Skin of body (tissue), 2 donors: ENCODE measurements around the gene RBMS1. TPM values are rescaled to one million over a fixed set of nuclear protein-coding genes. Genes with fewer than 3 reads are reported as not detected.

Source experiments
- DNase-seq: peaks from one replicate; lab custom pipeline; 2025; lab: John Stamatoyannopoulos, UW
- total RNA-seq: library from RNA; depleted of rRNA; stranded (reverse); fragments of >200 nt; gene quantifications from one replicate; pipeline ENCODE4 v1.2.3, GENCODE V29; 2014

RBMS1 gene, protein sequence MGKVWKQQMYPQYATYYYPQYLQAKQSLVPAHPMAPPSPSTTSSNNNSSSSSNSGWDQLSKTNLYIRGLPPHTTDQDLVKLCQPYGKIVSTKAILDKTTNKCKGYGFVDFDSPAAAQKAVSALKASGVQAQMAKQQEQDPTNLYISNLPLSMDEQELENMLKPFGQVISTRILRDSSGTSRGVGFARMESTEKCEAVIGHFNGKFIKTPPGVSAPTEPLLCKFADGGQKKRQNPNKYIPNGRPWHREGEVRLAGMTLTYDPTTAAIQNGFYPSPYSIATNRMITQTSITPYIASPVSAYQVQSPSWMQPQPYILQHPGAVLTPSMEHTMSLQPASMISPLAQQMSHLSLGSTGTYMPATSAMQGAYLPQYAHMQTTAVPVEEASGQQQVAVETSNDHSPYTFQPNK
- total RNA-seq, result 112 TPM

DNA sequence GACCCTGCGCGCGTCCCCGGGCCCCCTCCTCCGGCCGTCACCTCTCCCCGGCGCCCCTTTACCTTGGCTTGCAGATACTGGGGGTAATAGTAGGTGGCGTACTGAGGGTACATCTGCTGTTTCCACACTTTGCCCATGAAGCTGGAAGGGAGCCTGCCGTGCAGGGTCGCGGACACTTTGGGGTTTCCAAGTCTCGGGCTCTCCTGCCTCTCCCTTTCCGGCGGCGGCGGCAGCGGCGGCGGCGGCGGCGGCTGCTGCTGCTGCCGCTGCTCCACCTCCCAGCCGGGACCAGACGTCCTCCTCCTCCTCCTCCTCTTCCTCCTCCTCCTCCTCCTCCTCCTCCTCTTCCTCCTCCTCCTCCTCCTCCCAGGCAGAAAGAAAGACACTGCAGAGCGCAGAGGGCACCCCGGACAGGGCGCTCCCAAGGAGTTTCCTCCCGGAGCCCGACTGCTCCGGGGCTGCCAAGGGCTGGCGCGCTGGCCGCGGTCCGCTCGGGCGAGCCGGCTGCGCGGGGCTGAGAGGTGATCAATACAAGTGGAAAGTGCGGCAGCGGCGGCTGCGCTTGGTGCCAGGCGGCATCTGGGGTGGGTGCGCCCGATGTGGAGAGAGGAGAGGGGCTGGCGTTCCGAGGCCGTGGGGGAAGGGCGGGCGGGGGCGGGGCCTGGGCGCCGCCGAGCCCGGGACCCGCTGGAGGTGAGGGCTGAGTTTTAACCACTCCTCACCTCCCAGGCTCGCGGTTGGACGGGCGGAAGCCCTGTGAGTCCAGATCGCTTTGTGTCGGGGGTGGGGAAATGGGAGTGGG lies at the start of gene RBMS1:
Gene RBMS1 (minus strand): TSS at position 581 of the 802 bp plus-strand sequence. CDS start 444 bp downstream, at position 137.
- peak; percentile 37 for DNase-seq

DNA sequence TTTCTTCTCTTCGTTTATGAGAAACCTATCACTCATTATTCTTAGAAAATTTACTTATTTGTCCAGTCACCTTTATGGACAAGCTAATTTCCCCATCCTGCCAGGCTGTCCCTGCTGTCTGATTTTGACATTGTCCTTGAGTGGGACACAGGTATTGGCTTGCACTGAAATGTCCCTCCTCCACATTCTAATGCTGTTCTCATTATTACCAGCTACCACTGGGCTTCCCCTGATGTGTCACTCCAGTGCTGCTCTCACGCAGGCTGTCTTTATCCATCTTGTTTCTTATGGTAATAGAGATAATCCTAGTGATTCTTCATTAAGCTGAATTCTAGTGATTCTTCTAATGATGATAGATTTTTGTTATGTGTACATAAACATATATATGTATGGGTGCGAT lies 48.1 kb upstream of the RBMS1 start:
- DNase-seq, result no peak

DNA sequence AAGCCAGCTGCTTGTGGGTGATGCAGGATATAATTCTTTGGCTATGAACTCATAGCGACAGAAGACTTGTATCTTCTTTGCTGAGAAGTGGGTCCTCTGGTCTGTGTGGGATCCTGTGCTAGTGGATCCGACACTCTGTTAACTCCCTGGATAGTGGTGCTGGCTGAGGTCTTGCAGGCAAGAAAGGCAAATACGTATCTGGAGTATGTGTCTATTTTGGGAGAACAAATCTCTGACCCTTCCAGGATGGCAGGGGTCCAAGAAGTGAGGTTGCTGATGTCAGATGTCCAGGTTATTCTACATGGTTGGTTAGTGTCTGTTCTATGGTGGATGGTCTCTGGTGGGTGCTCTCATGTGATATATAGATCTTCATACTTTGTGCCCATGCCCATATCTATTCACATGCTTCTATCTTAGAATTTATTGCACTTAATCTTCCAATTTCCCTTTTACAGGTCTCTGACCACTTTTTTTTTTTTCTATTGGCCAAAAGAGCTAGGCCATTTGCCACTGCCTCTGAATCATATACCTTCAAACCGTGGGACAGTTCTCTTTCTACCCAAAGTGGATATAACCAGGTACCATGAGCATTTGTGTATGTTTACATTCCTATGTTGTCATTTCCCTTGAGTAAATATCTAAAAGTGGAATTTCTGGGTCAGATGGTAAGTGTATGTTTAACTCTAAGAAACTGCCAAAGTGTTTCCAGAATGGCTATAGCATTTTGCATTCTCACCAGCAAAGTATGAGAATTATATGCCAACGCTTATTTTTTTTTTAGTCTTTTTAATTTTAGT lies 45.1 kb upstream of the RBMS1 start:
- DNase-seq, result no peak

DNA sequence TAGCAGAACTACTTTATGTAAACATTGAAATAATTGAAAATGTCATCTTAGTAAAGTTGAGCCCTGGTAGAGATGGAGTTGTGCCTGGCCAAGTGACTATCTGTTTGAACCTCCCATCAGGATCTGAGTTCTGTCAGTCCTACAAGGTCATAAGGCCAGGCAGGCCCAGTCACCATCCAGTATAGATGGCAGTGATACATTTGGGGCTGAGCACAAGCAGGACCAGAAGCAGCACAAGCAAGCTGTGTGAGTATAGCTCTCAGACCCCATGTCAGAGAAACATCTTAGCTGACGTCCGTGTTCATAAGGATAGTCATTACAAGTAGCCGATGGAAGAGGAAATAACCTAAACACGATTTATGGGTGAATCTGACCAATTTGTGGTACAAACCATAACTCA lies 44.5 kb upstream of the RBMS1 start:
- DNase-seq, result no peak

DNA sequence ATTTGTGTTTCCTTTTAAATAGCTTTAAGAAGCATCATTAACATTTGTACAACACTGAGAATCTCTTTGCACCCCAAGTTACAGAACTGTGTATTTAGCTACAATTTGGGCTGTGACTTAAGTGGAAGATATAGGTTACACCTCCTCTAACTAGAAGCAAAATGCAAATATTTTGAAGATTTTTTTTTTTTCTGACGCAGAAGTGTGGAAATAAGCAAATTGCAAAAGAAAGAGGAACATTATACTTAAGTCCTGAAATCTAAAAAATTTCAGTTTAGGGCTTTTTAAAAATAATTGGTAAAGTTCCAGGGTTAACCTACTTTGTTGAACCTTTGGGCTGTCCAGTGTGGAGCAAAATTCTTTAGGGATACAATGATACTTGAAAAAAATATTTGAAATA lies 41.4 kb upstream of the RBMS1 start:
- no peak for DNase-seq

DNA sequence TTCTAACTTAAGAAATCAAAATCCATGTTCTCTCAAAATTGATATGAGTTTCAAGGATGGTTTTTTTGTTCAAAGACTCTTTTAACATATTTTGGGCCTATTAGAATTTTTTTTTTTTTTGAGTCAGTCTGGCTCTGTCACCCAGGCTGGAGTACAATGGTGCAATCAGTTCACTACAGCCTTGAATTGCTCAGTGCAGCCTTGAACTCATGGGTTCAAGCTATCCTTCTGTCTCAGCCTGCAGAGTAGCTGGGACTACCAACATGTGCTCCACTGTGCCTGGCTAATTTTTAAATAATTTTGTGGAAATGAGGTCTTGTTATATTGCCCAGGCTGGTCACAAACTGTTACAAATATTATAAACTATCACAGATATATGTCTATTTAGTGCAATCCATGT lies 40.6 kb upstream of the RBMS1 start:
- DNase-seq, result no peak

DNA sequence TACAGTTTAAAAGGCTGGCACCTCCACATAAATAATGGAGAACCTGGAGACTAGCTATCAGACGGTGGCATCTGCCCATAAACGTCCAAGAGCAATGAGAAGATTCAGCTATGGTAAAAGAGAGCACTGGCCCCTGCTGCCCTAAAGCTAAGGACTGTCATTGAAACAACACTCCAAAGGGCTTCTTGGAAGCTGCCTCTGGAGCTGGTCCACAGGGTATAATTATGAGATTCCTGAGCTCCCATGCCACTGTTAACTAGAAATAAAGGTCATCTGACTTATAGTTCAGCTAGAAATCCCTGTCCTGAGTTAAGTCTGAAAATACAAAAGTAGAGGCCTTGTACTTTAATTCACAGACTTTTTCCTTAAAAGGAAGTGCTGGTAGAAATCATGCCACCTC lies 39.9 kb upstream of the RBMS1 start:
- no peak for DNase-seq

DNA sequence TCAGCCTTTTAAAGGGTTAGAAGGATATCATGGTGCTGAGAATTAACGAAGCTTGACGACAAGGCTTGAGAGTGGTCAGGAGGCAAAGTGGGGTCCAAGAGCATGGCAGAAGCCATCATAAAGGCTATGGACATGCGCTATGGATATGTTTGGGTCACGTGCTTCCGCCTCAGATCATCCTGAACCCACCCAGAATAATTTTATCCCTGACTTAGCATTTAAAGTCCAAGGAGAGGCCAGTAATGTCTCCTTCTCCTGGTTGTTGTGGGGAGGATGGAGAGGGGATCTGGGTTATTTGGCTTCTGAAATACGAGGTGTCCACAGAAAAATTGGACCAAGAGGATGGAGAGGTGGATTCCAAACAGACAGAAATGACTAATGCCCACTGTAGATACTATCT lies 38.8 kb upstream of the RBMS1 start:
- no peak for DNase-seq

DNA sequence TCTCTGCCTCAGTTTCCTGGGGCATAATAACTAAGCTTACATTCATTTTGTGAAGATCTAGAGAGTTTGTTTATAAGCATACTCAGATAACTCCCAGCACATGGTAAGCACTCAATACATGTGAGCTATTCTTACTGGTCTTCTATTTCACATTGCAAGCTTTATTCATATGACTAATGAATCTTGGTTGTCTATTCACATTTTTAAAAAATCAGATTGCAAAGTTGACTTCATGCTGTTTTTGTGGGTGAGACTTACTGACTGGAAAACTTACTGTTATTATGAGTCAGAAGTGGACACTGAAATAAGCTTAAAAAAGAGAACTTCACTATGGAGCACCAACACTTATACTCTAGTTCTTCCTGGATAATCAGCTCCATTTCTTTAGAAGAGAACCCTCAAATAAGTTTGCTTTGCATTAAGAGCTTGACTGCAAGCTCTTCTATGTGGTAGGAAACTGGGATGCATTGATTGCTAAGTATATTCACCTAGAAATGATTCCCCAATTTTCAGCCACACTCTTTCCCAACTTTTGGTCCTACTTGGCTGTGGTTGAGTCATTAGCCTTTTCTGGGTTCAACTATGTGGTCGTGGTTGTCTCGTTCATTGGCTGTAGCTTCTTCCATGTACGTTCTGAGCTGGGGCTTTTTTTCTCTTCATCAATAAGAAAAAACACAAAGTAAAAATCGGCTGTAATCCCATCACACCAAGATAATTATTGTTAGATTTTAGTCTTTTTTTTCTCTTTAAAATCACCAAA lies 29.5 kb upstream of the RBMS1 start:
- no peak for DNase-seq

DNA sequence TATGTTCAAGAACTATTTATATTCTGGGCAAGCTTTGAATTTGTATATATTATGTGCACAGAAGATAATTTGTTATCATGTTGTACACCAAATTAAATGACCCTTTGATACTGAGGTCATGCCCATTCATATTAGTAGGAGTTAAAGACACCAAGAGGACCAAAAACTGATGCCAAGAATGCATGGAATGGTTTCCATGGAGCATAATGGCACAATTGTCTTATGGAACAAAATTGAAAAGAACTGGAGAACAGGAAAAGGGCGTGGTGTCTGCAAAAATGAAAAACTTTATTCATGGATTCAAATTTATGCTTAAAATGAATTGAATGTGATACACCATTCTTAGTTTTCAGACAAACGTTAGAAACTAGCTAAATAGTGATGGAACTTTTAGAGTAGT lies 24.1 kb upstream of the RBMS1 start:
- no peak for DNase-seq

DNA sequence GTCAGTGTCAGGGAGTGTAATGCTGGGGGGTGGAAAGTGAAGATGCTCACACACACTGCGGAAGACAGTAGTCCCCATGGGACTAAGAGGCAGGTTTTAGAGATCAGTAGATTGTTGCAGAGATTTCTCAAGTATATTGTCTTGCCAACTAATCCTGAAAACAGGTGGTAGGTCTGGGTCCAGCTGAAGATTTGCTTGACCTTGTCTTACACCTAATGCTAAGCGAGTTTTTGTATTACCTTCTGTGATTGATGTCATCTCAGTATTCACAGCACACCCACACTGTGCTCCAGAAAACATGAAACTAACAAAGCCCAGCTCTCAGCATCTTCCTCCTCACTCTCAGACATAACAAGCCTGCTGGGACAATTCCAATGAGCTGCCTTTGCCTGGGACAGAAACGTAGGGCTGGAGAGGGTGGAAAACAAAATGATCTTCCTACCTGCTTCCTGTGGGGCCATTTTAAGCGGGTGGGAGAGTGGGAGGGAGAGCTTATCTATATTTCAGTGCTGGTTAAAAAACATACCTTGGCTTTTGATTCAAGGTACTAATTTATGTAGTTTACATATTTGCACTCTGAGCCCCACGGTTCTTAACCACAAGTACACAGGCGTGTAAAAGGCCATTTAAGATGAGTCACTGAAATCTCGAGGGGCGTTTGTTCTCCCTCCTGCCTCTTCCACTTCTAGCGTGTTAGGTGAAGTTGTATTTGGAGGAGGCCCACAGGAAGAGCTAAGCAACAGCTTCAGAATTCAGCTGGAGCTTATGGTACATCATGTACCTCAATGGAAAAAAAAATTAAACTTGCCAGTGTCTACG lies 23.1 kb upstream of the RBMS1 start:
- DNase-seq, result no peak

DNA sequence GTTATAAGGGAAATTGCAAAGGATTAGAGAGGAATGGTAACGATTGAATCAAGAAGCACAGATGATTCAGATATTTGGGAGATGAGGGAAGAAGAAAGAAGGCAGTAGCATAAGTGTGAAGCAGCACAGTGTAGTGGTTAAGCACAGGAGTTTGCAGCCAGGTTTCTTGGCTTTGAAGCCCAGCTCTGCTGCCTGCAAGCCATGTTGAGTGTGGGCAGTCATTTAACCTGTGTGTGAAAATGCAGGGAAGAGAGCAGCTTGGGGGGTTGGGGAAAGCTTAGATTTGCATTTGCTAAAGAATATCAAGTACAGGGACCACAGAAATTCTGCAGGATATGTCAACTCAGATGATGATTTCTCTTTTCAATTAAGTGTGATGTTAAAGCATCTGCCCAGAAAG lies 21.5 kb upstream of the RBMS1 start:
- no peak for DNase-seq

DNA sequence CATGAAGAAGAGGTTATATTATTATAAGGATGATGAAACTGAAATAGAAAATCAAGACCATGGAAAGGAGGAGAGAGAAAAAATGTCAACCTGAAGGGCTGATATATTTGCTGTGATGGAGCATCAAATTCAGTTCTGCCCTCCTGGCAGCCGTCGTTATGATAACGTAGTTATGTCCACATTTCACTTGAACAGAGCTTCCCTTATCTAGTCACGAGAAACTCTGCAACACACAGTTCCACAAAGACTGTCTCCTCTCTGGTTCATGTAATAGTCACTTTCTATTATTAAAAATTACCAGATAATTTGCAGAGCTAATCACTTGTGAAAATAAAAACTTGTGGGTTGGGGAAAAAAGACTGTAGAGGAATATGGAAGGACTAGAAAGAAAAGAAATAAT lies 19.5 kb upstream of the RBMS1 start:
- no peak for DNase-seq

DNA sequence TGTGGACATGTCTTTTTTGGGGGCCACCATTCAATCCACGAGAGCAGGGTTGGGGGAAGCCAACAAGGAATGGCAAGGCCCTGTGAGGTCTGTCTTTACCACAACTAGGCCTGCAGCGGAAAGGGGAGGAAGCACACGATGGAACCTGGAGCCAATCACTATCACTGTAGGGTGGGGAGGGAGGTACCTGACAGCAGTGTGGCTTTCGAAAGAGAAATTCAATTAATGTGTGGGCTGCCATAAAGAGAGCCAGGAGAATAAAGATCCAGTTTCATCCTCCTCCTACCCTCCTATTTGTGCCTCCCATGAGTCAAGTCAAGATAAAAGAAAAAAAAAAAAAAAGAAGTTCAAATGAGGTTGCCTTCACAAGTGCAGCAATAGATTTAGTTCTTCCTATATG lies 18.9 kb upstream of the RBMS1 start:
- no peak for DNase-seq

DNA sequence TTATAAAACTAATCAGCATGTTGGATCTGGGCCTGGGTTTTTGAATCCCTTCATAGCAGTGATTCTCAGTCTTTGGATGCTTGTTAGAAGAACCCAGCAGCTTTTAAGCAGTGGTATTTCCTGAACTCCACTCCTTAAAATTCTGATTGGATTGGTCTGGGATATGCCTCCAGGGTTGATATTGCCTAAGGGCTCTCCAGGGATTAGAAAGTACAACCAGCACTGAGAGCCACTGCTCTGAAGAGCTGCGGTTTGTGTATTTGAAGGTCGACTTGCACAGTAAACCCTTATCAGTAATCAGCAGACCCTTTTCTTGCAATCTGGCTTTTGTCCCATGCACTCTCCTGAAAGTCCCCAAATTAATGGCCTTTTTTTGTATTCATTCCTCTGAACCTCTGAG lies 17.0 kb upstream of the RBMS1 start:
- DNase-seq, result no peak

DNA sequence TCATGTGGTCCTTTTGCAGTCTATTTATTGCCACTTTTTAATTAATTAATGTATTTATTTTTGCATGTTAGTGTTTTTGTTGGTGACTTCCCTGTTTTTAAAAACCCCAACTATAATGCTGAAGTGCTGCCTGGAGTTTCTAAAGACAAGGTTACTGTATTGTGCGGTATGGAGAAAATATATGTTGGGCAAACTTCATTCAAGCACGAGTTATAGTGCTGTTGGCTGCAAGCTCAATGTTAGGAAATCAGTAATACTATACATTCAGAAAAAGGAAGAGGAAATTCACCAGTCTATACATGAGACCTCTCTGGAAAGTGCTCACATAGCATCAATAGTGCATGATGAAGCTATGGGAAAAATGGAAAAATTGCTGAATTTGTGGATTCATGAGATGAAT lies 15.4 kb upstream of the RBMS1 start:
- DNase-seq, result no peak

DNA sequence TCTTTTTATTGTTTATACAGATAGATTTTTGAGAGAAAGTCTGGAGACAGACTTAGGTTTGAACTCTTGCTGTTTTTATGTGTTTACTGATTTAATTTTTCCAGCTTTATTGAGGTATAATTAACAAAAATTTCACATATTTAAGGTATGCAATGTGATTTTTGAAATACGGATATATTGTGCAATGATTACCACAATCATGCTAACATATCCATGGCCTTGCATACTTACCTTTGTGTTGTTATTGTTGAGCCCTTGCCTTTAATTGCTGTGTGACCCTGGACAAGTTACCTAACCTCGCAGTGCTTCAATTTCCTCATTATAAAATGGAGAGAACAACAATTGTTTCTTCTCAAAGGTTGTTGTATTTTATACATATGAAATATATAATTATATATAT lies 13.9 kb upstream of the RBMS1 start:
- DNase-seq, result no peak

DNA sequence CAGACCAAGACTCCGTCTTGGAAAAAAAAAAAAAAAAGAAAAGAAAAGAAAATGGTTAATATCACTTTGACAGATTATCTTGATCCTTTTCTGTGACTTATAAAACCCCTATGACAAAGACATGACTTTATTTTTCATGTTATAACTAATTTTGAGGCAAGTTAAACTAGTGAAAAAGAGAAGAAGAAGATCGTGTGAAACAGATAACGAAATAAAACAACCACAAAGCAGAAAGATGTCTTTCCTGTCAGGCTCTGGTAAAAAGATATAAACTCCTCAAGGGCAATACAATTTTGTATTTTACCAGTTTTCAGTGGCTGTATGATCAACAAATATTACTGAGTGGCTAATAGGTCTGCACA lies 13.4 kb upstream of the RBMS1 start:
- DNase-seq, result no peak

DNA sequence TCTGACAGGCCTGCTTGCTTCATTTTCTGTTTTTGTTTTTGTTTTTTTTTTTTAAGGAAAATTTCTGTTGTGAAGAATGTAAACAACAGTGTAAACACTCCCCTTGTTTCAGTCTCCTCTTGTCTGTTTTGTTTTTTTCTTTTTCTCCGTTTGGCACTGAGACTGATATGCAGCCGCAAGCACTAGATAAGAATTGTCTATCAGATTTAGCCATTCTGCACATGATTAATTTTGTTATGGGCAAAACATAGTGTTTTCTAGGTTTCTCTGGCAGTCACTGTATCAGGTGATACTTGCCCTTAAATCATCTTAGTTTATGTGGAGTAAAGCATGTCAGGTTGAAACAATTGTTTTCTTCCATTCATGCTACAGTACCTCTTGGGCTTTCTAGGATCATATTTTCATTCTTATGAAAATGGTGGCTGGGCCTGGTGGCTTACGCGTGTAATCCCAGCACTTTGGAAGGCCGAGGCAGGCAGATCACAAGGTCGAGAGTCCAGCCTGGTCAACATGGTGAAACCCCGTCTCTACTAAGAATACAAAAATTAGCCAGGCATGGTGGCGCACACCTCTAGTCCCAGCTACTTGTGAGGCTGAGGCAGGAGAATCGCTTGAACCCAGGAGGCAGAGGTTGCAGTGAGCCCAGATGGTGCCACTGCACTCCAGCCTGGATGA lies 12.9 kb upstream of the RBMS1 start:
- DNase-seq, result no peak

DNA sequence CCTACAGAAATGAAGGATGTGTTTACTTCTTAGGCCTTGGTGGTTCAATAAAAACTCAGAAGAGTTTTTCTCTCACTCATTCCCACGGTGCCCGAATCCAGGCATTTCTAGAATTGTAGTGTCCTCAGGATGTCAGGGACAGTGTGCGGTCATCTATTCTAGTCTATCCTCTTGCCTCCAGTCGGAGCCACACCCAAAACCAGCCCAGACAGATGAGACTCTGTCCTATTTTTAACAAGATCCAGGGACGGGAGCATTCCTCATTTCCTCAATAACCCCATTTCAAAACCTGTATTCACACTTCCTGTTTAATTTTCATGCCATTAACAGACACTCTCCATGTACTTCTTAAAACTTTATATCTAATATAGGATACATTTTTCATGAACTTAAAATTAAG lies 11.6 kb upstream of the RBMS1 start:
- no peak for DNase-seq
